Left ventricle myocardium inferior (tissue), 1 donor: ENCODE measurements around the gene HBG1. TPM values are rescaled to one million over a fixed set of nuclear protein-coding genes. Genes with fewer than 3 reads are reported as not detected.
"Not testable (repeated sequence)": the region's sequence is repeated elsewhere in the genome, so short reads cannot be mapped to it uniquely, and the experiment has no call there.

Experiments
- DNase-seq: peaks from one replicate; pipeline ENCODE4 v3.0.0-alpha.2; 2020
- H3K27ac ChIP-seq: fragments of 200-600 bp; replicated peaks from 2 replicates; pipeline ENCODE4 v1.8.0; 2021
- H3K27me3 ChIP-seq: fragments of 200-600 bp; 2 replicates; pipeline ENCODE4 v1.8.0; 2021; ENCODE audit warnings: low read depth
- H3K36me3 ChIP-seq: fragments of 200-600 bp; 2 replicates; pipeline ENCODE4 v1.8.0; 2021
- H3K4me1 ChIP-seq: fragments of 200-600 bp; 2 replicates; pipeline ENCODE4 v1.8.0; 2021
- H3K4me3 ChIP-seq: fragments of 200-600 bp; 2 replicates; pipeline ENCODE4 v1.8.0; 2021; ENCODE audit warnings: mild to moderate bottlenecking, moderate library complexity
- H3K9me3 ChIP-seq: fragments of 200-600 bp; replicated peaks from 2 replicates; pipeline ENCODE4 v1.8.0; 2021
- CTCF ChIP-seq: fragments of 200-600 bp; IDR thresholded peaks from 2 replicates; pipeline ENCODE4 v1.8.0; 2021; ENCODE audit warnings: antibody characterized with exemption, mild to moderate bottlenecking, borderline replicate concordance
- intact Hi-C: fragments of 100-400 bp; cut with micrococcal nuclease; formaldehyde crosslinking; loops from one replicate; pipeline ENCODE4 v1.11.0; 2022
- long read RNA-seq: library from polyadenylated mRNA; unstranded; transcript quantifications from one replicate; pipeline ENCODE4 v2.0.0, GENCODE V29; 2021
- total RNA-seq: library from RNA; stranded (reverse); fragmentation: NEBNext Ultra II Directional; extraction: Animal tissue kit (Norgen Biotek cat#: 25700); gene quantifications from one replicate; pipeline ENCODE4 v1.2.1, GENCODE V29; 2021
- donor health status: DM: no; HTN: yes; CAD: no; lungs with severe emphysema.

Gene HBG1
- total RNA-seq = not detected
- long read RNA-seq = 0 reads

- DNase-seq, H3K27ac ChIP-seq, H3K9me3 ChIP-seq, H3K4me1 ChIP-seq, intact Hi-C loops, H3K4me3 ChIP-seq, H3K36me3 ChIP-seq, H3K27me3 ChIP-seq: not testable (repeated sequence)
Measured at GRCh38 chr11:5249807-5250396, at the start of gene HBG1. Gene HBG1 (minus strand): TSS chr11:5249857. CDS start chr11:5249804, 53 bp downstream.

GRCh38 chr11:5298451-5298850 lies 48.8 kb upstream of the HBG1 start:
- TF ChIP-seq CTCF = no peak
- Histone ChIP-seq H3K36me3 (no peaks in the 10 kb centered on the region), H3K27me3 (no peaks in the 10 kb centered on the region), H3K27ac (no peak overlapping the region), H3K4me1 (no peaks in the 10 kb centered on the region), H3K9me3 (no peaks in the 10 kb centered on the region), H3K4me3 (no peak overlapping the region)
- intact Hi-C loops = no loop called here
- no peak for DNase-seq

- no peaks in the 10 kb centered on the region for H3K36me3 ChIP-seq
- no peaks in the 10 kb centered on the region for H3K4me1 ChIP-seq
- H3K4me3 ChIP-seq = no peak overlapping the region
- no peak for TF ChIP-seq CTCF
- intact Hi-C loops = no loop called here
- no peak overlapping the region for H3K27ac ChIP-seq
- H3K27me3 ChIP-seq = no peaks in the 10 kb centered on the region
- no peaks in the 10 kb centered on the region for H3K9me3 ChIP-seq
- DNase-seq = no peak
Measured at GRCh38 chr11:5297721-5298323, 48.2 kb upstream of the HBG1 start.

- H3K9me3 ChIP-seq, H3K27ac ChIP-seq, DNase-seq, H3K36me3 ChIP-seq, H3K4me3 ChIP-seq, intact Hi-C loops, H3K27me3 ChIP-seq, H3K4me1 ChIP-seq: not testable (repeated sequence)
Measured at GRCh38 chr11:5294342-5294995, 44.8 kb upstream of the HBG1 start.

GRCh38 chr11:5293028-5293427 lies 43.4 kb upstream of the HBG1 start:
- H3K4me1 ChIP-seq = no peaks in the 10 kb centered on the region

GRCh38 chr11:5291207-5291838 lies 41.7 kb upstream of the HBG1 start:
- no peak for DNase-seq
- TF ChIP-seq CTCF = no peak
- intact Hi-C loops = no loop called here
- H3K27ac ChIP-seq = no peak overlapping the region
- no peaks in the 10 kb centered on the region for H3K9me3 ChIP-seq
- H3K27me3 ChIP-seq = no peaks in the 10 kb centered on the region
- H3K36me3 ChIP-seq = no peaks in the 10 kb centered on the region
- no peaks in the 10 kb centered on the region for H3K4me1 ChIP-seq
- H3K4me3 ChIP-seq = no peak overlapping the region

More at GRCh38 chr11:5293028-5293427, 43.4 kb upstream of the HBG1 start:
- TF ChIP-seq CTCF = no peak
- DNase-seq = no peak
- Histone ChIP-seq H3K4me3 (no peak overlapping the region), H3K9me3 (no peaks in the 10 kb centered on the region), H3K36me3 (no peaks in the 10 kb centered on the region), H3K27ac (no peak overlapping the region), H3K27me3 (no peaks in the 10 kb centered on the region)
- intact Hi-C loops = no loop called here
